B cell (primary cell): Measurements from ENCODE around the gene AFF3.
"Not testable (repeated sequence)": the region's sequence is repeated elsewhere in the genome, so short reads cannot be mapped to it uniquely, and the experiment has no call there.

Experiments used
- CTCF ChIP-seq: fragments of 200-600 bp; IDR thresholded peaks from one replicate; pipeline ENCODE4 v1.8.0; 2022; ENCODE audit warnings: antibody characterized with exemption, mild to moderate bottlenecking
- EZH2 ChIP-seq: IDR thresholded peaks from 2 replicates; pipeline ENCODE4 v1.6.1; 2012; ENCODE audit warnings: borderline replicate concordance, low read depth, mild to moderate bottlenecking, moderate library complexity, low read length; ENCODE audit not compliant: insufficient read depth, poor library complexity, severe bottlenecking

DNA sequence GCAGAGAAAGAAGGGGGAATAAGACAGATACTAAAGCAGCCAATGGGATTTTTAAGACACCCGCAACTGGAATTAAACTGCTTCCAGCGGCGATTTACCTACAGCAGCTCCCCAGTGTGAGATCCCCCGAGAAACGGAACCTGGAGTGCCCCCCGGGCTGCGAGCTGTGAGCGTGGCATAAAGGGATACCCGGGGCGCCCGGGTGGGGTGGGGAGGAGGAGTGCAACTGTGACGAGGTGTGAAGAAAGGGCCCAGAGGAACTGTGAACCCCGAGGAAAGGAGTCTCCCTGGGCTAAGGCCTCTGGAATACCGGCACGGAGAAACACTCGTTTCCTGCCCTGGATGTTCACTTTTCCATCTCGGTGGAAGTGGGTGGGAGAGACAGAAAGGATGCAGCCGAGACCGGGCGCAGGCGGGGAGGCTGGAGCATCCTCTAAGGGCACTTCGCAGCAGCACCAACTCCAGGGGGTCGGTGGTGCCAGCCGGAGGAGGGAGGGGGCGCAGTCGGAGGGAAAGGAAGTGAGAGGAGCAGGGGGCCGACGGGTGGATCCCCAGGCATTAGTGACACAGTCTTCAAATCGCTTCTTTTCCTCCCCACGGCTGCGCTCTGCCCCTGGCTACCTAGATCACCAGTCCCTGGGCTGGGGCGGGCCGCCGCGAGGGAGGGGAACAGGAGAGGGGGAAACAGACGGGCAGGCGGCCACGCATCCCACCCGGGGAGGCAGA, 38.7 kb downstream of the AFF3 start:
- TF ChIP-seq EZH2, CTCF: not testable (repeated sequence)
